Activated gamma-delta T cell treated with Interleukin-2 at 50 U/mL for 16 hours (primary cell): Measurements from ENCODE around the gene OBSL1.

ENCODE experiments used
- DNase-seq: peaks from one replicate; pipeline ENCODE4 v3.0.0-alpha.2; 2020

Gene OBSL1

GRCh38 chr2:219548990-219549389 is 22.3 kb downstream of the OBSL1 start:
- no peak for DNase-seq

DNA sequence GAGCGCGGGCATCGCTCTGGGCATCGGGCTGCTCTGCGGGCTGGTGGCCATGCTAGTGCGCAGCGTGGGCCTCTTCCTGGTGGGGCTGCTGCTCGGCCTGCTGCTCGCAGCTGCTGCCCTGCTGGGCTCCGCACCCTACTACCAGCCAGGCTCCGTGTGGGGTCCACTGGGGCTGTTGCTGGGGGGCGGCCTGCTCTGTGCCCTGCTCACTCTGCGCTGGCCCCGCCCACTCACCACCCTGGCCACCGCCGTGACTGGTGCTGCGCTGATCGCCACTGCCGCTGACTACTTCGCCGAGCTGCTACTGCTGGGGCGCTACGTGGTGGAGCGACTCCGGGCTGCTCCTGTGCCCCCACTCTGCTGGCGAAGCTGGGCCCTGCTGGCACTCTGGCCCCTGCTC is 23.7 kb downstream of the OBSL1 start:
- no peak for DNase-seq

DNA sequence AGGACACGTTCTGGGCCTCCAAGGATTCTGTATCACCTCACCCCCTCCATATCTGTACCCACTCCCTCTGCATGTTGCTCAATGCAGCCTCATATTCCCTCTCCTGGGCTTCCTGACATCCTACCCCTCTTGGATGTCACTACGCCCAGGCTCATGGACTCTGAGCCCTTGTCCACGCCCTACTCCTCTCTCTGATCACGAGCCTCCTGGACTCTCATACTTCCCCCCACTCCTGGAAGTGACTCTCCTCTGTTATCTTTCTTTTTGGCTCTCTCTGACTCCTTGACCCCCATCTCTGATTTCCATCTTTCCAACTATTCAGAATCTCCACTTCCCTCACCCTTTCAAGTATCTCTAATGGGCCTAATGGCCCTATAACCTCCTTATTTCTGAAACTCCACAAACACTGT is 25.4 kb downstream of the OBSL1 start:
- no peak for DNase-seq

- DNase-seq, result no peak
These were observed 25.9 kb downstream of the OBSL1 start for GRCh38 chr2:219545295-219545942.

GRCh38 chr2:219544567-219544966 is 26.8 kb downstream of the OBSL1 start:
- no peak for DNase-seq

DNA sequence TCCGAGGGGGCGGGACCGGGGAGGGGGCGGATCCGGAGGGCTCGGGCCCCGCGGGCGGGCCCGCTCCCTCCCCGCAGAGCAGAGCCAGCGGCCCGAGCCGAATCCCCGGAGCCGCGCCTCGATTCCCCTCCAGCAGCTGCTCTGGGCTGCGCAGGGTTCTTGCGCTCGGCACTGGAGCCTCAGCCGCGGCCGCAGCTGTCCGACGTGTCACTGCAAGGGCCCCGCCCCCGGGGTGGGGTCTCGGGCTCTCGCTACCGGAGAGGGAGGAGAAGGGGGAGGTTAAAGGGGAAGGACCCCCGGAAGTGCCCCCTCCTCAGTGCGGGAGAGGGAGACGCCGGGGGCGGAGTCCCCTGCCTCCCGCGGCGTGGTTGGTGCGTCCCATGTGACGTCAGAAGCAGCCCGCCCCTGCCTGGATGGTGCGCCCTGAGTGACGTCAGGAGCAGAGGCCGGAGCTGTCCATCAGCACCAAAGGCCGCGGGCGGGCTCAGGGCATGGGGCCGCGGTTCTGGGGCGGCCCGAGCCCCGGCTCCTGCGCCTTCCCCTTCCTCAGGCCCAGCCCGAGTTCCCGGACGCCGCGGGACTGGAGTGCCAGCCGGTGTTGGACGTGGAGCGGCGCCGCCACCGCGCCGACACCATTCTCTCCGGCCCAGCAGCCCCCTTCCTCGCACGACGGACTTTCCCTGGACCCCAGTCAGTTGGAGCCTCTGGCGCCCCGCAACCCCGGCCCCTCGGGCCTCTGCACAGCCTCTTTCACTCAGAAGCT is 27.6 kb downstream of the OBSL1 start, which contains the start of the genes CHPF and TMEM198:
TSS of gene CHPF (minus strand) at position 214 of the 763 bp plus-strand sequence. CDS start 271 bp downstream, outside the sequence.
TSS of gene TMEM198 (plus strand) at position 433 of the 763 bp plus-strand sequence. CDS start 700 bp downstream, outside the sequence.
- DNase-seq, result peak; percentile 86

DNA sequence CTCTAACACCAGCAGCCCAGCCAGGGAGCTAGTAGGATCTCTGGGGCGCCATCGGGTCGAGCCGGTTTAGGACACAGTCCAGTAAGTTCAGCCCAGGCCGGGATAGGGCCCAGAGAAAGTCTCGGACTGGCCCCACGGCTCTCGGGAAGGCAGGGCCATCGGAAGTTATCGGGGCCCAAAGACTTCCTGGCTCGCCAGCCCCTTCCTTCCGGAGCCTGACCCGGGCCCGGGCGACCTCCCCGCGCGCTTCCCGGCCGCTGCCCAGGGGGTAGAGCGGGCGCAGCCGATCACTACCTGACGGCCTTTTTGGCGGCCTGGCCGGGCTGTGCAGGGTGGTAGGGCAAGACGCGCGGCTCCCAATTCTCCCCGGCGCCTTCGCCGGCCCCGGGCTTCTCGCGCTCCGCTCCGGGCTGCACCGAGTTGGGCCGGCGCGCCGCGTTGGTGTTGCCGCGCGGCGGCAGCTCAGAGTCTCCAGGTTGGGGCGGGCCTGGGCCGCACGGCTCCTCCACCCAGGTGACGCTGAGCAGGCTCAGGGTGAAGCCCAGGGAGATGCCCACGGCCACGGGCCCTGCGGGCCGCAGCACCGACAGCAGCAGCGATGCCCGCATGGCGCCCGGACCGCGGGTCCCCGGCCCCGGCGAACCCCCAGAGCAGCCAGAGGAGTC is 28.3 kb downstream of the OBSL1 start:
- no peak for DNase-seq

- peak; percentile 80 for DNase-seq
These were observed 29.6 kb downstream of the OBSL1 start for GRCh38 chr2:219541611-219542180.

DNA sequence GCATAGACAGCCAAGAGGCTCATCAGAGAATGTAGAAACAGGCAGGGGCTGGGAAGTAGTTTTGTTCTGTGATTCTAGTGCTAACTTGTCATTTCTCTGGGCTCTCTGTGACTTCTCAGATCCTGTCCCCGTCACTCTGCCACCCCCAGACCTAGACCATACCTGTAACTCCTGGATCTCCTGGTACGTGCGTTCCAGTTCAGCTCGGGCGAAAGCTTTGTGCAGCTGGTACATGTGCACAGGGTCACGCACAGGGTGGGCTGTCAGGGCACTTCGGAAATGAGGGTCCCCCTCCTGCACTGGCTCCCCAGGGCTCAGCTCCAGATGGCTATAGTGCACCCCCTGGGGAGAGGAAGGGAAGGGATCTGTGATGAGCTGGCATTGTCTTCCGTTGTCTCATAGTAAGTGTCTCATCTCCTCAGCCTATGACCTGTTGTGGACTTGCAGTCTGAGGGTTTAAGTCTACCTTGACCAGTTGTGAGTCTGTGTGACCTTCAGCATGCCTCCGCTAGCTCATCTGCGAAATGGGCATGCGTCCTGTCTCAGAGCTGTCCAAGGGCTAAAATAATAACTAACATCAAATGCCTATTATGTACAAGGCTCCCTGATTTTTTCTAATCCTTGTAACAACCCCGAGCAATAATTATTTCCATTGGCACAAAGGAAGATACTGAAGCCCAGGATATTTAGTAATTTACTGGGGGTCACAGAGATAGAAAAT is 30.4 kb downstream of the OBSL1 start:
- DNase-seq, result no peak

- no peak for DNase-seq
These were observed 31.2 kb downstream of the OBSL1 start for GRCh38 chr2:219539926-219540678.

DNA sequence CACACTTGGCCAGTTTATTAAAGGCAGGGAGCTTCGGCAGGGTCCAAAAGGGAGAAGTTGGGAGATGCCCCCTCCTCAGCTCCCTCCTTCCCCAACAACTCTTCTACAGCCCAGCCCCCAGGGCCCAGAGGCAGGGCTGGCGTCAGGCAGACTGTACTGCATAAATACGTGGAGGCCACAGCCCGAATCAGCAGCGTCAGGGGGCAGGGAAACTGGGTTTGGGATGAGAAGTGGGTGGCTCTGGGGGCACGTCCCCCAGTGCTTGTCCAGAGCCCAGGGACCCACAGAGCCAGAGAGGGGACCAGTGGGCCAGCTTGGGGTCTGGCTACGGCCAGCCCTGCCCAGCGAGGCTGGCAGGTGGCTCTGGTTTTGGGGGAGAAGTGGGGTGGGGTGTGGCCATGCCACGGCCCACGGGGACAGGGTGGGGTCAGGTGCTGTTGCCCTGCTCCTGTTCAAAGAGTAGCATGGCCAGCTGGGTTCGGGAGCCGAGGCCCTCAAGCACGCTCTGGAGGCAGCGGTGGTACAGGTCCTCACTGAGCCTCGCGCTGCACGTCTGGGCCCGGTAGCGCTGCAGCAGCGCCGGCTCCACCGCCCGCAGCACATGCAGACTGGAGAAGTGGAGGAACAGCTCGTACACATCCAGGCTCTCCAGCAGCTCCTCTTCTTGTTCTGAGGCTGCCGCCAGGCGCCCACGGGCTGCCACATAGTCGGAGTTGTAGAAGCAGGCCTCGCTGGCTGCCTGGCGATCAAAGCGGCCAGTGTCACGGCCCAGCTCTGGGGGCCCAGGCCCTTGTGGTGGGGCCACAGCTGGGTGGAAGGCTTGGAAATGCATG is 32.2 kb downstream of the OBSL1 start:
- no peak for DNase-seq

DNA sequence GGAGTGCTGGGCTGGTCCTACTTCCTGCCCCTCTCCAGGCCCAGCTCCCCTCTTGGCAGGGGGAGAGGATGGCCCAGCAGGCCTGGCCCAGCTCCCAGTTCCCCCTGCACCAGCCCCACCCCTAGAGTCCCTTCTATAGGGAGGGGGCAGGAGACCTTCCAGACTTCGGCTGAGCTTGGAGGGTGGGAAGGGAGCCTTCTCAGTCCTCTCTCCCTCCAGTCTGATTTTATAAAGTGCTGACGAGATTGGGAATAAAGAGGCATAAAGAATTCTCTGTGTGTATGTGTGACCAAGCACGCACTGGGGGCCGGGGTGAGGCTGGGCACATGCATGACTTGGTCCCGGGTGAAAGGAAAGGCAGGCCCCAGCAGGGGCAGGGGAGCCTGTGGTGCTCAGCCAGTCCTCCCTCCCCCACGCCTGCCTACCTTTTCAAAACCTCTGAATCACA is 32.8 kb downstream of the OBSL1 start:
- no peak for DNase-seq

- no peak for DNase-seq
These were observed 33.5 kb downstream of the OBSL1 start for GRCh38 chr2:219537657-219538488.

- no peak for DNase-seq
These were observed 34.4 kb downstream of the OBSL1 start for GRCh38 chr2:219536967-219537366.

DNA sequence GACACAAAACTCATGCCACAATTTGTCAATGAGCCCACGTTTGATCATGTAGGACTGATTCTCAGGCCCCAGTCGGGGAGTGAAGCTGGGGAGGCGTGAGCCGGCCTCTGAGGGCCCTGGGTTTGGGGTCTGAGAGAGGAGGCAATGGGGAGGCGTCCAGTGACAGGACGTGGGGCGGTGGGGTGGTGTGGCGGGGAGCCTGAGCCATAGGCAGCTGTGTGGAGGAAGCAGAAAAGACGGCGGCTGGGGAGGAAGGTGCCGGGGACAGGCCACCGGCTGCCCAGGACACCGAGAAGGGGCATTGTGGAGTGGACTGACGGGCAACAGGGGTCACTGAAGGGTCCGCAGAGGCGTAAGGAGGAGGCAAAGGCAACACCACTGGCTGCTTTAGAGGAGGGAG is 34.9 kb downstream of the OBSL1 start:
- no peak for DNase-seq

GRCh38 chr2:219533930-219534661 is 37.2 kb downstream of the OBSL1 start:
- DNase-seq, result no peak

DNA sequence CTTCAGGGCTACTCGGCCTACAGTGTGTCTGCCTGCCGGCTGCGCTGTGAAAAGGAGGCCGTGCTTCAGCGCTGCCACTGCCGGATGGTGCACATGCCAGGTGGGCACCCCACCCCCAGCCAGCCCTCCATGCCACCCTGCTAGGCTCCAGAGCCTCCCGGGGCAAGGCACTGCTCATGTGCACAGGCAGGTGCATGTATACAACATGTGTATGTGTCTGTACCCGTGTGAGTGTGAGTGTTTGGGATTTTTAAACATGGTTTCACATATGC is 39.0 kb downstream of the OBSL1 start:
- no peak for DNase-seq

DNA sequence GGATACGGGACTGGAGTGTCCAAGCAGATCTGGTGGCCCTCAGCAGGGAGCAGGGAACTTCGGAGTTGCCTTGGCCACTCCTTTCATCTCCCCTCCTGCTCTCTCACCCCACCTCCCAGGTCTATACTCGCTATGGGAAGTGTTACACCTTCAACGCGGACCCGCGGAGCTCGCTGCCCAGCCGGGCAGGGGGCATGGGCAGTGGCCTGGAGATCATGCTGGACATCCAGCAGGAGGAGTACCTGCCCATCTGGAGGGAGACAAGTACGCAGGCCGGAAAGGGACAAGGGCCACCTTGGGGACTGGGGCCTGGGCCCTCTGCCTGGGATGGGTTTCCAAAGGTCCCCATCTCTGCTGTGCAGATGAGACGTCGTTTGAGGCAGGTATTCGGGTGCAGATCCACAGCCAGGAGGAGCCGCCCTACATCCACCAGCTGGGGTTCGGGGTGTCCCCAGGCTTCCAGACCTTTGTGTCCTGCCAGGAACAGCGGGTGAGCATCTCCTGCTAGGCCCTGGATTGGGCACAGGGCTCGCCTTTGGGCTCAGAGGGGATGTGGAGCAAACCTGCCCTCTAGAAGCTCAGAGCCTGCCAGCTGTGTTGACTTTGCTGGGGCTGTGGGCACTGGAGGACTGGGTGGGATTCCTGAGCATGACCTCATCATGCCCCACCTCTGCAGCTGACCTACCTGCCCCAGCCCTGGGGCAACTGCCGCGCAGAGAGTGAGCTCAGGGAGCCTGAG is 39.5 kb downstream of the OBSL1 start:
- DNase-seq, result no peak
